ENCODE measurements around the gene PCBP3.

GRCh38 chr21:45838634-45839033 is 195.1 kb downstream of the PCBP3 start:
- TF ChIP-seq CTCF (conservative IDR thresholded peaks at IDR 0.05) (no peak), ZFX (IDR thresholded peaks at IDR 0.05) (no peak)

All from C4-2B (cell line).